NCI-H2029 treated with DMSO at 0.1 percent for 48 hours (cell line): ENCODE results near the gene PLA2G2F.

Source experiments
- DNase-seq: peaks from one replicate; lab custom pipeline; 2025; lab: John Stamatoyannopoulos, UW

The PLA2G2F gene

GRCh38 chr1:20142001-20142710 lies 3.0 kb downstream of the PLA2G2F start:
- DNase-seq = no peak

GRCh38 chr1:20143318-20143717 lies 4.2 kb downstream of the PLA2G2F start:
- DNase-seq = no peak

GRCh38 chr1:20143734-20144565 lies 4.8 kb downstream of the PLA2G2F start:
- DNase-seq = no peak

- no peak for DNase-seq
These were observed 8.9 kb downstream of the PLA2G2F start for GRCh38 chr1:20147846-20148570.

- DNase-seq = no peak
These were observed 9.7 kb downstream of the PLA2G2F start for GRCh38 chr1:20148571-20149500.

- DNase-seq = no peak
These were observed 10.6 kb downstream of the PLA2G2F start for GRCh38 chr1:20149601-20150325.

- DNase-seq = no peak
These were observed 11.2 kb downstream of the PLA2G2F start for GRCh38 chr1:20150326-20150705.

GRCh38 chr1:20150969-20151368 lies 11.8 kb downstream of the PLA2G2F start:
- no peak for DNase-seq

- DNase-seq = peak; percentile 41
These were observed 12.9 kb downstream of the PLA2G2F start for GRCh38 chr1:20151906-20152598.

- DNase-seq = no peak
These were observed 13.4 kb downstream of the PLA2G2F start for GRCh38 chr1:20152599-20152930.

GRCh38 chr1:20153000-20153418 lies 13.9 kb downstream of the PLA2G2F start:
- DNase-seq = no peak

- DNase-seq = no peak
These were observed 15.2 kb downstream of the PLA2G2F start for GRCh38 chr1:20154301-20154831.

GRCh38 chr1:20158358-20159070 lies 19.4 kb downstream of the PLA2G2F start:
- no peak for DNase-seq

GRCh38 chr1:20160034-20160433 lies 20.9 kb downstream of the PLA2G2F start:
- DNase-seq = no peak

- DNase-seq = no peak
These were observed 25.6 kb downstream of the PLA2G2F start for GRCh38 chr1:20164694-20165202.

GRCh38 chr1:20165522-20165951 lies 26.4 kb downstream of the PLA2G2F start:
- DNase-seq = no peak

GRCh38 chr1:20166051-20166450 lies 26.9 kb downstream of the PLA2G2F start:
- no peak for DNase-seq

GRCh38 chr1:20167126-20167525 lies 28.0 kb downstream of the PLA2G2F start:
- no peak for DNase-seq
